Measurements from ENCODE around the gene RPS6KA1. TPM values are rescaled to one million over a fixed set of nuclear protein-coding genes. Genes with fewer than 3 reads are reported as not detected.

RPS6KA1 gene
- total and polyA plus RNA-seq, 7 donors, result 0.88 to 3.0 (median 2.5) TPM

- H3K27me3 ChIP-seq (ENCODE audit: insufficient read depth in 3 of 3, low read length in 2 of 3), result no peaks in the 10 kb centered on the region
- intact Hi-C loops (cut with DNase I), result no loop called here
- no peaks in the 10 kb centered on the region for H3K4me1 ChIP-seq
- H3K9me3 ChIP-seq, result no peaks in the 10 kb centered on the region
- no peaks in the 10 kb centered on the region for H3K36me3 ChIP-seq (ENCODE audit: insufficient read depth in 1 of 2, low read depth in 1 of 2)
- H3K27ac ChIP-seq, result no peak overlapping the region
- 80 to 82% (median 81%) methylated on average over 13 of the region's 13 CpGs for WGBS, 3 donors
- ATAC-seq (no peak), DNase-seq (no peak)
- TF ChIP-seq CTCF (IDR thresholded peaks at IDR 0.05), result no peak
- no peak overlapping the region for H3K4me3 ChIP-seq
Observed at GRCh38 chr1:26574018-26574417, 44.5 kb downstream of the RPS6KA1 start.

GRCh38 chr1:26574719-26575251 is 45.2 kb downstream of the RPS6KA1 start:
- ATAC-seq (peak; percentile 36 to 44 (median 40)), DNase-seq (peak; percentile 39 to 61)
- WGBS, 3 donors, result 7 to 17% (median 12%) methylated on average over 6 of the region's 6 CpGs
- no peaks in the 10 kb centered on the region for H3K4me1 ChIP-seq
- no peaks in the 10 kb centered on the region for H3K36me3 ChIP-seq (ENCODE audit: insufficient read depth in 1 of 2, low read depth in 1 of 2)
- H3K27me3 ChIP-seq (ENCODE audit: insufficient read depth in 3 of 3, low read length in 2 of 3), result no peaks in the 10 kb centered on the region
- no peak for TF ChIP-seq CTCF (IDR thresholded peaks at IDR 0.05)
- no peak overlapping the region for H3K4me3 ChIP-seq
- H3K9me3 ChIP-seq, result no peaks in the 10 kb centered on the region
- intact Hi-C loops (cut with DNase I), result no loop called here
- no peak overlapping the region for H3K27ac ChIP-seq

- Histone ChIP-seq H3K4me1 (no peaks in the 10 kb centered on the region), H3K9me3 (no peaks in the 10 kb centered on the region), H3K36me3 (ENCODE audit: insufficient read depth in 1 of 2, low read depth in 1 of 2) (no peaks in the 10 kb centered on the region), H3K27ac (no peak overlapping the region), H3K4me3 (no peak overlapping the region), H3K27me3 (ENCODE audit: insufficient read depth in 3 of 3, low read length in 2 of 3) (no peaks in the 10 kb centered on the region)
- no peak for DNase-seq
- WGBS, 3 donors, result 62 to 83% (median 62%) methylated on average over 3 of the region's 3 CpGs
- TF ChIP-seq CTCF (IDR thresholded peaks at IDR 0.05), result no peak
- intact Hi-C loops (cut with DNase I), result no loop called here
- no peak for ATAC-seq
Observed at GRCh38 chr1:26575348-26575747, 45.8 kb downstream of the RPS6KA1 start.

- Histone ChIP-seq H3K4me1 (no peaks in the 10 kb centered on the region), H3K4me3 (no peak overlapping the region), H3K27ac (no peak overlapping the region), H3K27me3 (ENCODE audit: insufficient read depth in 3 of 3, low read length in 2 of 3) (no peaks in the 10 kb centered on the region), H3K36me3 (ENCODE audit: insufficient read depth in 1 of 2, low read depth in 1 of 2) (no peaks in the 10 kb centered on the region), H3K9me3 (no peaks in the 10 kb centered on the region)
- intact Hi-C loops (cut with DNase I), result no loop called here
- no peak for DNase-seq
- 71 to 87% (median 74%) methylated on average over 4 of the region's 4 CpGs for WGBS, 3 donors
- ATAC-seq, result no peak
- no peak for TF ChIP-seq CTCF (IDR thresholded peaks at IDR 0.05)
Observed at GRCh38 chr1:26578167-26578566, 48.6 kb downstream of the RPS6KA1 start.

- intact Hi-C loops (cut with DNase I), result no loop called here
- no peak for ATAC-seq
- 61 to 71% (median 70%) methylated on average over 3 of the region's 3 CpGs for WGBS, 3 donors
Observed at GRCh38 chr1:26579681-26580111, 50.1 kb downstream of the RPS6KA1 start.

More at GRCh38 chr1:26579681-26580111, 50.1 kb downstream of the RPS6KA1 start:
- H3K4me3 ChIP-seq, result no peak overlapping the region
- H3K9me3 ChIP-seq, result no peaks in the 10 kb centered on the region
- no peaks in the 10 kb centered on the region for H3K27me3 ChIP-seq (ENCODE audit: insufficient read depth in 3 of 3, low read length in 2 of 3)
- no peak for TF ChIP-seq CTCF (IDR thresholded peaks at IDR 0.05)
- H3K4me1 ChIP-seq, result no peaks in the 10 kb centered on the region
- no peak for DNase-seq
- H3K27ac ChIP-seq, result no peak overlapping the region
- H3K36me3 ChIP-seq (ENCODE audit: insufficient read depth in 1 of 2, low read depth in 1 of 2), result no peaks in the 10 kb centered on the region

Data from psoas muscle (tissue), 8 donors.